HG02870 (cell line): ENCODE data around the gene ONECUT3.
A peak's percentile ranks its signal among the peaks of the same experiment; 100 is the strongest.
"Not testable (repeated sequence)": the region's sequence is repeated elsewhere in the genome, so short reads cannot be mapped to it uniquely, and the experiment has no call there.

Experiments
- ATAC-seq: cut with Tn5 transposase; IDR thresholded peaks from one replicate; pipeline ENCODE4 v1.9.1; 2021; ENCODE audit warnings: mild to moderate bottlenecking, moderate library complexity; ENCODE audit not compliant: unreplicated experiment

ONECUT3 gene

GRCh38 chr19:1790054-1790792, 36.9 kb downstream of the ONECUT3 start:
- ATAC-seq = no peak

GRCh38 chr19:1791879-1792278, 38.6 kb downstream of the ONECUT3 start:
- no peak for ATAC-seq

- ATAC-seq = no peak
These were observed 41.3 kb downstream of the ONECUT3 start for GRCh38 chr19:1794424-1795172.

GRCh38 chr19:1796395-1797142, 43.3 kb downstream of the ONECUT3 start:
- ATAC-seq = no peak

- not testable (repeated sequence) for ATAC-seq
These were observed 44.0 kb downstream of the ONECUT3 start for GRCh38 chr19:1797313-1797712.

- no peak for ATAC-seq
These were observed 46.5 kb downstream of the ONECUT3 start for GRCh38 chr19:1799695-1800342.

DNA sequence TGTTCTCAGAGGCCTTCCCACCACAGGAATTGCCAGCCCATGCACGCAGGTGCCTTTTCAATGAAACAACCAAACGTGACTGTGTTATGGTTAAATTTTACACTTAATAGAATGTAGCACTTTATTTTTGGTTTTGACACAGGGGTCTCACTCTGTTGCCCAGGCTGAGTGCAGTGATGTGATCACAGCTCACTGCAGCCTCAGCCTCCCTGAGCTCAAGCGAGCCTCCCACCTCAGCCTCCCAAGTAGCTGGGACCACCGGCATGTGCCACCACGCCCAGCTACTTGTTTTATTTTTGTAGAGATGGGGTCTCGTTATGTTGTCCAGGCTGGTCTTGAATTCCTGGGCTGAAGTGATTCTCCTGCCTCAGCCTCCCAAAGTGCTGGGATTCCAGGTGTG, 51.6 kb downstream of the ONECUT3 start:
- ATAC-seq = no peak

- no peak for ATAC-seq
These were observed 52.3 kb downstream of the ONECUT3 start for GRCh38 chr19:1805401-1806183.

DNA sequence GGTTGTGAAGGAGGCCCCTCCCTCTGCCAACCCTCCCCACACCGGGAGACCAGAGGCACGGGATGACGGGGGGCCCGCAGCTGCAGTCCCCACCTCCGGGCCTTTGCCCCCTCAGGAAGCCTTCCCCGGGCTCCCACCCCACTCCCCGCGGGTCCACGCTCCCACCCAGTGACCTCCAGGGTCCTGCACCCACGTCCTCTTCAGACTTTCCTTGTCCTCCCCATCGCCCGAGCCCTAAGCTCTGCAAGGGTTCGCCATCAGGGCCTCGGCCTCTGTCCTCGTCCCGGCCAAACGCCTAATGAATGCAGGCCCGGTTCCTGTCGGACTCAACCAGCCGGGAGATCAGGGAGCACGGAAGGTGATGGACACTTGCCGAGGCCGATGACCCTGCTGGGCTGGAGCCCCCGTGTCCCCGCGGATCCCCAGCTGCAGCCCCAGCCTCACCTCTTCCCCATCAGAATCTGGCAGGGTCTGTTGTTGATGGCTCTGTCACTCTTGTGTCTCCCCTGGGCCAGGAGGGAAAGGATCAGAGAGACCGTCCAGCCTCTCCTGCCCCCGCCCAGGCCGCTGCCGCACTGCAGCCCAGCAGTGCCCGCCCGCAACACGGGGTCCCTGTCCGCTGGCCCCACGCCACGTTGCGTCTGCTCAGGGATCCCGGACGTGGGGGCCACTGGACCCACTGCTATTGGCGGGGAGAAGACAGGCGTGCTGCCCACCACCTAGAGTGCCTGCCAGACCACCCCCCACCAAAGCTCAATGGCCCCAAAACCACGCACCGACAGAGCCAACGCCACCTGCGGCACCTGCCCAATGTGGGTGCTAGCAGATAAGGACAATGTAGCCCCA, 53.1 kb downstream of the ONECUT3 start:
- no peak for ATAC-seq

DNA sequence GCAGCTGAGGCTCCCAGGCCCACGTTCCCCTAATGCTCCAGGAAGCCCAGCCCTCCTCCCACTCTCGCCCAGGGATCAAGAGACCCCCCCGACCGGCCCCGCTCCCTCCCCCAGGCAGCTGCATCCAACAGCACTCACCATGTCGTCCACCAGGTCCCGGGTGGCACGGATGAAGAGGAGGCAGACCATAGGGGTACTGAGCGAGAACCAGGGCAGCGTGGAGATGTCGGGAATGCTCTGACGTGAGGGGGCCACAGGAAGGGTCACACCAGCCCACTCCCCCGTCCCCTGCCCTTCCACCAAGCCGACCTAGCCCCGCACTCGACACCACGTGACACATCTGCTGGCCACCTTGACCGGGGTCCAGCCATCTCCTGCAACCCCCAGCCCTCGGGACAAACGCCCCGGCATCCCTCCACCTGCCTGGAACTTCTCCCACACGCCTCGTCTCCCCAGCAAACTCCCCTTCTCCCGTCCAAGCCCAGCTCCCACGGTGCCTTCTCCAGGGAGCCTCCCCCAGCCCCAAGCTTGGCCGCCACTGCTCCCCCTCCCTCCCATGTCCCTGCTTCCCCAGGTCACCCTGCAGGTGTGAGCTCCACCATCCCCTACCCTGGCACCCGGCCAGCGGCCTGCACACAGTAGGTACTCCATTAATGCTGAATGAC, 53.9 kb downstream of the ONECUT3 start:
- no peak for ATAC-seq

DNA sequence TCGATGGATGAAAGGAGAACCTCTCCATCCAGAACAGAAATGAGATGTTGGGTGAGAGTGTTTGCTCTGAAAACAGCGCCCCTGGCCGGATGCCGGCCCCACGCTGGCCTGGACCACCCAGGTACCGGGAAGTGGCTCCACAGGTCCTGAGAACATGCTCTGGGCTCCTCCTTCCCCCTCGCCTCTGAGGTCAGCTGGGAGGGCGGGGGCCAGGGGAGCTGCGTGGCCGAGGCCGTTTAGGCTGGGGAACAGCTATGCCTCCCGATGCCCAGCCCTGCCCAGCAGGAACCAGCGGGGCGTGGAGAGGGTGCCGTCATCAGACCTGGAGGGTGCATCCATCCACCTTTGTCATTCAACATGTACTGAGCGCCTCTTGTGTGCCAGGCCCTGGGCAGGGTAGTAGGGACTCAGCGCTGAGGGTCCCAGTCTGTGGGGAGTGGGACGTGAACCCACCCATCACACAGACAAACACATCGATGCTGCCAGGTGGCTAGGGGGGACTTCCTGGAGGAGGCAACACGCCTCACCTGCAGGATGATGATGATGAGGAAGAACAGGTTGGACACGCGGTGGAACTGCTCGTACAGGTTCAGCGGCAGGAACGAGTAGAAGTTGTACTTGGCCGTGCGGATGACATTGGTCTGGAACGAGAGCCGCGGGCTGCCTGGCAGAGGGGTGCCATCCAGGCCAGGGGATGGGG, 54.5 kb downstream of the ONECUT3 start:
- ATAC-seq = no peak

DNA sequence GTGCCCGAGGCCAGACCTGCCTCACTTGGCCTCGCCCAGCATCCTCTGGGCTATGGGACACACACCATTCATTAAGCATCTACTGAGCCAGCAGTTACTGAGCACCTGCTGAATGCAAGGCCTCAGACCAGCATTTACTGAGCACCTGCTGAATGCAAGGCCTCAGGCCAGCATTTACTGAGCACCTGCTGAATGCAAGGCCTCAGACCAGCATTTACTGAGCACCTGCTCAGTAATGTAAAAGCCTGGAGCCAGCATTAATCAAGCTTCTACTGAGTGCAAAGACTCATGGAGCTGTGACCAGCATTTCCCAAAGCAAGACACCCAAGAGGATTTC, 55.1 kb downstream of the ONECUT3 start:
- ATAC-seq = no peak

DNA sequence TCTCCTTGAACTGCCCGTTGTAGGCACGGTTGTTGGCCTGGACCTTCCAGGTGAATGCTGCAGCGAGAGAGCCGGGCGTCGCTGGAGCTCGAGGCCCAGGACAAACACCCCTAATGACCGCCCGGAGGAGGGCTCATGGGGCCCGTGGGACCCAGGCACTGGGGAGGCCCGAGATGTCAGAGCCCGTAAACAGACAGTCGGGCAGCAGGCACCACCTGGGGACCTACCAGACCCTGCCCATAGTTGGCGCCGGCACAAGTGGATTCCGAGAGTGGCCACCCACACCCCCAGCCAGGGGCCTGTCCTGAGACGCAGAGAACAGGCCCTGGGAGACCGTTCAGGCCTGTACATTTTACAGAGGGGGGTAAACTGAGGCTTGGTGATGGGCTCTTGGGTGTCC, 56.4 kb downstream of the ONECUT3 start:
- ATAC-seq = no peak

GRCh38 chr19:1810439-1811160, 57.3 kb downstream of the ONECUT3 start:
- no peak for ATAC-seq

GRCh38 chr19:1811472-1811894, 58.2 kb downstream of the ONECUT3 start:
- ATAC-seq = no peak

- ATAC-seq = no peak
These were observed 58.7 kb downstream of the ONECUT3 start, which contains the start of gene ATP8B3 for GRCh38 chr19:1811942-1812425. ATP8B3 (minus strand) TSS chr19:1812276; CDS start chr19:1811736, 540 bp downstream.

DNA sequence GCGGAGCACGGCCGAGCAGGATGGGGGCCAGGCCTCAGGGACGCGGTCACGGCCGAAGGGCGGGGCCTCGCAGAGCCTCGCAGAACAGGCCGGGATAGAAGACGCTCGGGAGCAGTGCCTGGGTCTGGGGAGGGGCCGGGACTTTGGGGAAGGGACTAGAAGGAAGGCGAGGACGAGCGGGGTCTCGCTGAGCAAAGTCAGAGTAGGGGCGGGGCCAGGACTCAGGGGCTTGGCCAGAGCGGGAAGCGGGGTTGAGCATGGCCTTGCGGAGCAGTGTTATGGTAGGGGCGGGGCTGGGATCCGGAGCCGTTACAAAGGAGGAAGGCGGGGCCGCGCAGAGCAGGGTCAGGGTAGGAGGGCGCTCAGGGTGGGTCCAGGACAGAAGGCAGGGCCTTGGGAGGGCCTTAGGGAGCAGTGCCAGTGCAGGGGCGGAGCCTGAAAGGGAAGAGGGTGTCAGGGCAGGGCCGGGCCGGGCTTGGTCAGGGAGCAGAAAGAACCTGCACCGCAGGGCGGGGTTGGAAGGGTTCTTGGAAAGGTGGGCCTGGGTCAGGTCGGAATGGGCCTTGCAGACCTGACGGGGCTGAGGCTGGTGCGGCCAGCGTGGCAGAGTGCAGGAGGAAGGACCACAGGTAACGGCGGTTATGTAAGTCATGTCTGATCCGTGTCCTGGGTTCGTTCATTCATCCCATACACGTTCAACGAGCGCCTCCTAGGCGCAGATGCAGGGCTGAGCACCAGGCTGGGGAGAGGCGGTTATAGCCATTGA, 59.3 kb downstream of the ONECUT3 start:
- peak; percentile 77 for ATAC-seq
